HL-60 (cell line): ENCODE results near the gene CHFR.

Experiments used
- POLR2AphosphoS5 ChIP-seq: IDR thresholded peaks from 2 replicates; pipeline ENCODE4 v1.6.1; 2012; ENCODE audit warnings: low read depth
- TF ChIP-seq, protein P1 (sequence below): IDR thresholded peaks from one replicate; pipeline ENCODE4 v1.5.1; 2011; ENCODE audit warnings: low read length, control low read depth, inconsistent platforms; ENCODE audit not compliant: insufficient read depth
- TF ChIP-seq, protein P2 (sequence below): IDR thresholded peaks from 2 replicates; pipeline ENCODE4 v1.6.1; 2012; ENCODE audit warnings: low read depth; ENCODE audit not compliant: insufficient replicate concordance

DNA sequence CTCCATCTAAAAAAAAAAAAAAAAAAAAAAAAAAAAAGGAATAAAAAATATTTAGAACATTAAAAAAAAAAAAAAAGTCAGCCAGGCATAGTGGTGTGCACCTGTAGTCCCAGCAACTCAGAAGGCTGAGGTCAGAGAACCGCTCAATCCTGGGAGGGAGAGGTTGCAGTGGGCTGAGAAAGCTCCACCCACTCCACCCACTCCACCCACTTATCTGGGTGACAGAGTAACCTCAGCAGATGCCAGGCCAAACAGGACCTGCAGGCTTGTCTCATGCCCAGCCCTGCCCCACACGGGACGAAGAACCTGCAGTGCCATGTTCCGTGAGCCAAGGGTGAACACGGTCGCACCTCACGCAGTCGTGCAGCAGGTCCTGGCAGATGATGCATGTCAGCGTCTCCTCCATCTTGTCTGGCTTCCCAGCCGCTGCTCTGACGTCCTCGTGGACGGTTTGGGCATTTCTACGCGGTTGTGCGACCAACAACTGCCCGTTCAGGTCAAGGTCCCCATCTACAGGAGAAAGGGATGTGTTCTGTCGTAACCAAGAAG, 28.6 kb downstream of the CHFR start:
- TF ChIP-seq, protein P1, sequence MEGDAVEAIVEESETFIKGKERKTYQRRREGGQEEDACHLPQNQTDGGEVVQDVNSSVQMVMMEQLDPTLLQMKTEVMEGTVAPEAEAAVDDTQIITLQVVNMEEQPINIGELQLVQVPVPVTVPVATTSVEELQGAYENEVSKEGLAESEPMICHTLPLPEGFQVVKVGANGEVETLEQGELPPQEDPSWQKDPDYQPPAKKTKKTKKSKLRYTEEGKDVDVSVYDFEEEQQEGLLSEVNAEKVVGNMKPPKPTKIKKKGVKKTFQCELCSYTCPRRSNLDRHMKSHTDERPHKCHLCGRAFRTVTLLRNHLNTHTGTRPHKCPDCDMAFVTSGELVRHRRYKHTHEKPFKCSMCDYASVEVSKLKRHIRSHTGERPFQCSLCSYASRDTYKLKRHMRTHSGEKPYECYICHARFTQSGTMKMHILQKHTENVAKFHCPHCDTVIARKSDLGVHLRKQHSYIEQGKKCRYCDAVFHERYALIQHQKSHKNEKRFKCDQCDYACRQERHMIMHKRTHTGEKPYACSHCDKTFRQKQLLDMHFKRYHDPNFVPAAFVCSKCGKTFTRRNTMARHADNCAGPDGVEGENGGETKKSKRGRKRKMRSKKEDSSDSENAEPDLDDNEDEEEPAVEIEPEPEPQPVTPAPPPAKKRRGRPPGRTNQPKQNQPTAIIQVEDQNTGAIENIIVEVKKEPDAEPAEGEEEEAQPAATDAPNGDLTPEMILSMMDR = no peak
- TF ChIP-seq, protein P2, sequence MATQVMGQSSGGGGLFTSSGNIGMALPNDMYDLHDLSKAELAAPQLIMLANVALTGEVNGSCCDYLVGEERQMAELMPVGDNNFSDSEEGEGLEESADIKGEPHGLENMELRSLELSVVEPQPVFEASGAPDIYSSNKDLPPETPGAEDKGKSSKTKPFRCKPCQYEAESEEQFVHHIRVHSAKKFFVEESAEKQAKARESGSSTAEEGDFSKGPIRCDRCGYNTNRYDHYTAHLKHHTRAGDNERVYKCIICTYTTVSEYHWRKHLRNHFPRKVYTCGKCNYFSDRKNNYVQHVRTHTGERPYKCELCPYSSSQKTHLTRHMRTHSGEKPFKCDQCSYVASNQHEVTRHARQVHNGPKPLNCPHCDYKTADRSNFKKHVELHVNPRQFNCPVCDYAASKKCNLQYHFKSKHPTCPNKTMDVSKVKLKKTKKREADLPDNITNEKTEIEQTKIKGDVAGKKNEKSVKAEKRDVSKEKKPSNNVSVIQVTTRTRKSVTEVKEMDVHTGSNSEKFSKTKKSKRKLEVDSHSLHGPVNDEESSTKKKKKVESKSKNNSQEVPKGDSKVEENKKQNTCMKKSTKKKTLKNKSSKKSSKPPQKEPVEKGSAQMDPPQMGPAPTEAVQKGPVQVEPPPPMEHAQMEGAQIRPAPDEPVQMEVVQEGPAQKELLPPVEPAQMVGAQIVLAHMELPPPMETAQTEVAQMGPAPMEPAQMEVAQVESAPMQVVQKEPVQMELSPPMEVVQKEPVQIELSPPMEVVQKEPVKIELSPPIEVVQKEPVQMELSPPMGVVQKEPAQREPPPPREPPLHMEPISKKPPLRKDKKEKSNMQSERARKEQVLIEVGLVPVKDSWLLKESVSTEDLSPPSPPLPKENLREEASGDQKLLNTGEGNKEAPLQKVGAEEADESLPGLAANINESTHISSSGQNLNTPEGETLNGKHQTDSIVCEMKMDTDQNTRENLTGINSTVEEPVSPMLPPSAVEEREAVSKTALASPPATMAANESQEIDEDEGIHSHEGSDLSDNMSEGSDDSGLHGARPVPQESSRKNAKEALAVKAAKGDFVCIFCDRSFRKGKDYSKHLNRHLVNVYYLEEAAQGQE = no peak
- no peak for TF ChIP-seq POLR2AphosphoS5
